Measurements from ENCODE around the gene LPP.
"Not testable (repeated sequence)": the region's sequence is repeated elsewhere in the genome, so short reads cannot be mapped to it uniquely, and the experiment has no call there.

Gene LPP

DNA sequence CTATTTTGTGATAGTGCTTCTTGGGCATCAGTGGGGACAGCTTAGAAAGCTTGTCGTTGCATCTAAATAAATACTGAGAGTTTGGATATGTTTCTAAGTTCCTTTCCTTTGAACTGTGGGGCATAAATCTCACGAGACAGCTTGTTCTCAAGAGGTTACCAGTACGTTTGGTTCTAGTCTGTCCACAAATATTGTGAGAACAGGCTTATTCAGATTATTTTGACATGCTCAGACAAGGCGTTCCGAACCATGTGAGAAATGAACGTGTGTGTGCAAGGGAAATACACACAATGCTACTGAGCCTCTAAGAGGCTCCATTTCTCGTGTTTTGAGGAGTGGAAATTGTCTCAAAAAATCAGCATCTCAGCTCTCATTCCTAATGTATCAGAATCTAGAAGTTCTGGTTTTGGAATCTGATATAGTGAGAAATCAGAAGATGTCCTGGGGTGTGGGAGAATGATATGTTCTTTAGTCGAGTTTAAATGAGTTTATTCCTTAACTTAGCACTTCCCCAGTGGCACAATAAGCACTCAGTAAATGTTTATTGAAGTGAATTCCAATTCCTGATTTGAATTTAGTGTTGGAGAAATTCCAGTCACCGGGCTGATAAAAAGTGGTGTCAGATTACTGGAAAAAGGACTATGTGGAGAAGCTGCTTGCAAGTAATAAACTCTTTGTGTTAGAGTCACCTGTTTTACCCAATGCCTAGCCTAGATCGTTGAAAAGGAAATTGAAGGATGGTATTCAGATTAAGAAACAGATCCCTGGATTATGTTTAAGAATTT, 481.5 kb downstream of the LPP start:
- DNase-seq (ENCODE audit: low spot score): no peak

DNA sequence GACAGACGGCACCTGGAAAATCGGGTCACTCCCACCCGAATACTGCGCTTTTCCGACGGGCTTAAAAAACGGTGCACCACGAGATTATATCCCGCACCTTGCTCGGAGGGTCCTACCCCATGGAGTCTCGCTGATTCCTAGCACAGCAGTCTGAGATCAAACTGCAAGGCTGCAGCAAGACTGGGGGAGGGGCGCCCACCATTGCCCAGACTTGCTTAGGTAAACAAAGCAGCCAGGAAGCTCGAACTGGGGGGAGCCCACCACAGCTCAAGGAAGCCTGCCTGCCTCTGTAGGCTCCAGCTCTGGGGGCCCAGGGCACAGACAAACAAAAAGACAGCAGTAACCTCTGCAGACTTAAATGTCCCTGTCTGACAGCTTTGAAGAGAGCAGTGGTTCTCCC, 482.3 kb downstream of the LPP start:
- DNase-seq (ENCODE audit: low spot score): not testable (repeated sequence)

- no peak for DNase-seq (ENCODE audit: low spot score)
Observed at GRCh38 chr3:188641076-188641475, 487.1 kb downstream of the LPP start.

GRCh38 chr3:188643736-188644135, 489.8 kb downstream of the LPP start:
- DNase-seq (ENCODE audit: low spot score): no peak

GRCh38 chr3:188646592-188646991, 492.6 kb downstream of the LPP start:
- no peak for DNase-seq (ENCODE audit: low spot score)

DNA sequence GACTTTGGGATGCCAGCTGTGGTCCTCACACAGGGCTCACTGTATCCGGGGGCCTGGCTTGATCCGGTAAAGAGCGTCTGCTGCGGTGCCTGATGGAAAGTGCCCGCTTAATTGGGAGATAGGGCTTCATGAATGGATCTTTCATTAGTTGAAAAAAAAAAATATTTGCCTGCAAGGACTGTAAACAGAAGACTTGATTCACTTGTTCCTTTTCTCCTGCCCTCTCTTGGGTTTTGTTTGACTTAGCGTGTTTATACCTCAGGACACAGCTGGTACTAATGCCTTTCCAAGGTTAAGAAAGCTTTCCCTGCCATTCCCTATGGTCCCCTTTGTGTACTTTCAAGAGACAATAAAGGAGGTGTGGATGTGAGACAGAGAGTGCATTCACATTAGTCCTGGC, 493.3 kb downstream of the LPP start:
- DNase-seq (ENCODE audit: low spot score): no peak

- no peak for DNase-seq (ENCODE audit: low spot score)
Observed at GRCh38 chr3:188649521-188649920, 495.6 kb downstream of the LPP start.

DNA sequence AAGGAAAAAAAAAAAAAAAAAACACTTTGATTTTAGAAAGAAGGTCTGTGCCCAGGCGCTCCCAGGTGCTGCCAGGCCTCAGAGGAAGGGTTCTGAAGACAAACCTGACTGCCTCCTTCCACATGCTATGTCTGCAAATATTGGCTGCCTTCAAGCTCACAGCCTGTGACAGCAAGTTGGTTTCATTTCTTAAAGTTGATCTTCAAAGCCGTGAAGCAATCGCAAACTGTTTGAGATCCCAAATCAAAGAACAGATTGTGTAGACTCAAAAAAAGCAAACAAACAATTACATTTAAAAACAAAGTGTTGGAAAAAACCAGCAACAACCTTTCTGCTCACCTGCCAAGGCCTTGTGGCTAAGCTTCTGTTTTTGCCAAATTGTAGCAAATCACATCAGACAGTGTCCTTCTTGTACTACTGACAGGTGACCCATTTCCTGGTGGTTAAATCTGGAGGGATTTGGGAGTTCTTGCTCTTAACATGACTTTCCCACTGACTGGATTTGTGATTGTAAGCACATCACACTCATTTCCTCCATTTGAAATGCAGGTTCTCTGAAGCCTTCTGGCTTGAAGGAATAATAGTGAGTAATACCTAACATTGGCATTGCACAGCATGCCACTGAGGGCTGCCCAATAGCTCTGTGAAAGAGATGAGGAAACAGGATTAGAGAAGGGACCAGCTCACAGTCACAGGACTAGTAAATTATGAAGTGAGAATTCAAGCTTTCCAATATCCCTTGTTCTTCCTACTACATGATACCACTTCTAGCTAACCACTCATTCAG, 502.4 kb downstream of the LPP start:
- no peak for DNase-seq (ENCODE audit: low spot score)

GRCh38 chr3:188658606-188659005, 504.6 kb downstream of the LPP start:
- no peak for DNase-seq (ENCODE audit: low spot score)

DNA sequence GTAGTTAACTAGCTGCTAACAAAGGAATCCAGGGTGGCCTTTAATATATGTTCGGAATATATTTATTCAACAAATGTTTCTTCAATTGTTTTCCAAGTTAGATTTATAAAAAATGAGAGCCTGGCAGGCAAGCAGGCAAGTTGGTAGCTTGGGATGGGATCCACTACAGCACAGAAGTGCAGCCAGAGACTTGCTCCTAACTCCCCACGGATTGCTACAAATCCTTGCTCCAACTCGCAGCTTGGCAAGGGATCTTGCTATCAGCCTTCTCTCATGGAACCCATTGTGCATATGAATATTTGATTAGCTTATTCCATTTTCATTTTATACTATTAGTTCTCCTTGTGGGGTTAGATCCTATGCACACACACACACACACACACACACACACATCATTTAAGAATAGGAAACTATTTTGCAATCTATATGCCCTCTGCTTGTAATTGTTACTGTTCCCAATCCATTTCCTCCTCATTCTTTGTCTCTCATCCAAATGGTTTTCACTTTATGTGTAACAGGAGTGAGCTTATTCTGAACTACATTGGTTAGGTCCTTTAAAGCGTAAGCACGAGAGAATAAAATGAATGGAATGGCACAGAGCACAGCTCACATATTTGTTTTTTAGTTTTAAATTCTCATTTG, 505.6 kb downstream of the LPP start:
- DNase-seq (ENCODE audit: low spot score): no peak

DNA sequence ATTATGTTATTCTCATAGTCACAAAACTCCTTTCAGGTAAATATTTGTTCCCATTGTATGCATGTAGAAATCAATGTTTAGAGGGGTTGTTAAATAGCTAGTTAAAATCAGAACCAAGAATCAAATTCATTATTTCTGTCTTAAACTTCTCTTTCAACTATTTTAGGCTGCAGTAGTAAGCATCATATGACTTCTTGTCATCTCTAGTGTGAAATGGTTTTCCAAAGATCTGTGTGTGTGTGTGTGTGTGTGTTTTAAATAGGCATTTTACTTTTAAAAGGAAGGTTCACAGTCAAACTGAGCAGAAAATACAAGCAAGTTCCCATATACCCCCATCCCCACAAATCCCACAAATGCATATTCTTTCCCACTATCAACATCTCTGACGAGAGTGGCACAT, 506.5 kb downstream of the LPP start:
- DNase-seq (ENCODE audit: low spot score): no peak

DNA sequence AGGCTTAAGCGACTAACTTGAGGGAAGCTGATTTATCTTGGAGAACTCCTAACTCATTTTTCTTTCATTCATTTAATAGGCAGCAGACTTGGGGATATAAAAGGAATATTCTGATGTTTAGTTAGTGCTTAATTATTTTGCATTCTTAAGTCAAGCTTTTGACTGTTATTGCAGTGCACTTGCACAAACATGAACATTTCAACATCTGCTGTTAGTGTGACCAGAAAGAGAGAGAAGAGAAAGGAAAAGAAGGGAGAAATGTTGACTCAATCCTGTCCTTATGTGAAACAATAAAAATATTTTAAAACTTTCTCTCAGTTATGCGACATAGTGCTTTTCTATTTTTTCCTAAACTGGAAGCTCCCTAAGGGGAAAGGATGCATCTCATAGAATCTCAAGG, 507.8 kb downstream of the LPP start:
- no peak for DNase-seq (ENCODE audit: low spot score)

- DNase-seq (ENCODE audit: low spot score): no peak
Observed at GRCh38 chr3:188662214-188662613, 508.3 kb downstream of the LPP start.

GRCh38 chr3:188662795-188663194, 508.8 kb downstream of the LPP start:
- no peak for DNase-seq (ENCODE audit: low spot score)

DNA sequence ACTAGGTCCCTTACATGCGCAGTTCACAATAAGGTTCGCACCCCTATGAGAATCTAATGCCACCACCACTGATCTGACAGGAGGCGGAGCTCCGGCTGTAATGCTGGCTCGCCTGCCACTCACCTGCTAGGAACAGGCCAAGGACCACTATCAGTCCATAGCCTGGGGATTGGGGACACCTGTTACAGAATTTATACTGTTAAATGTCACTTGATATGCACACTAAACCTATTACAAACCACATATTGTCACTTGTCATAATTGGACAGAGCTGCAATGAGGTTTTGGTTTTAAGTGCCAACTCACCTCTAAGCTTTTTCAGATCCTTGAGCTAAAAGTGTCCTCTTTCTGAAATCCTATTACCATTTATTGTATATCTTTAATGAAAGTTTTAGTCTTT, 509.9 kb downstream of the LPP start:
- no peak for DNase-seq (ENCODE audit: low spot score)

DNA sequence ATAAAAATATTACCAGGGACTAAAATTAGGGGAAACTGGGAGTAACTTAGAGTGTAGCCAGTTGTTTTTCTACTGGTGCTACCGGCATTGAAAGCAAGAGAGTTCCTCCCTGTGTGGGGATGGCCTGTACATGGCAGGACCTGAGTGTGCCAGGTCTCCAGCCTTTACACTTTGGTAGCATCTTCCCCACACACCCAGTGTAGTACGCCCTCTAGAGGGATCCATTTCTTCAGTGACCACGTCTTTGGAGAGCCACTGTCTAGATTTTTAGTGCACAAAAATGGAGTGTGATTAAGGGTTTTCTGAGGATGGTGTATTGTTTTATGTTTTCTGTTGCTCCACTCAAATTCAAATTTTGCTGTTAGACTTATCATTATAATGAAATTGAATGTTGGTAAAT, 510.8 kb downstream of the LPP start:
- DNase-seq (ENCODE audit: low spot score): no peak

- no peak for DNase-seq (ENCODE audit: low spot score)
Observed at GRCh38 chr3:188667926-188668325, 514.0 kb downstream of the LPP start.

- DNase-seq (ENCODE audit: low spot score): no peak
Observed at GRCh38 chr3:188670446-188670845, 516.5 kb downstream of the LPP start.

DNA sequence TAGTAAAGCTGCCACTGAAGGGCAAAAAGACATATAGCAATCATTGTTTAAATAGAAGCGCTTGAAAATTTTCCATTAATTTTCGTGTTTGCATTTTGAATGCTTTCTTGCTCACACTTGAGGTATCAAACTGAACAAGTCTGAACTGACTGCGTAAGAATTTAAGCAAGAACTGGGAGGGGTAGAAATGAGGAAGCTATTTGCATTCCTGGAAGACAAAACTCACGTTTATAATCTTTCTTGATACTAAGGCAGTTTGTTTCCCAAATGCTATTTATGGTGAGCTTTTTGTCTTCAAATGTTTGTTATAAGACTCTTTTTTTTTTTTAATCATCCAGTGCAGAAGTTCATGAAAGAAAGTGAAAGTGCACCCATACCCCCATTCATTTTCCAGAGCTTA, 518.0 kb downstream of the LPP start:
- DNase-seq (ENCODE audit: low spot score): no peak

DNA sequence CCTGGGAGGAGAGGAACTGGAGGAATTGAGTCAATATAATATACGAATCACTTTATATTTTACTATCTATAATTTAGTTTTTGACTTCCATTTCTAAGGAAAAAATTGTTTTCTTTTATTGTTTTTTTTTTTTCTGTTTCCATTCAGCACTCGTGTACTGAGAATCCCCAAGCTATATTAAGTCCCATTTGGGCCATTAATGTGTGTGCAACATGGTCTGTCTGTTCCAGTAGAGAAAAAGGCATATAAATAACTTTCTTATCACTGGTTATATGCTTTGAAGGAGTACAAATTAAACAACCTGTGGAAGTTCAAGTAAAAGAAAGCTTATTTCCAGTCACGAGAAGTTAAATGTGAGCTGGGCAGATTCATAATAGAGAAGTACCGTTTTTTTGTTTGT, 518.9 kb downstream of the LPP start:
- DNase-seq (ENCODE audit: low spot score): no peak

GRCh38 chr3:188673646-188674186, 519.8 kb downstream of the LPP start:
- no peak for DNase-seq (ENCODE audit: low spot score)

- no peak for DNase-seq (ENCODE audit: low spot score)
Observed at GRCh38 chr3:188674595-188674994, 520.6 kb downstream of the LPP start.

DNA sequence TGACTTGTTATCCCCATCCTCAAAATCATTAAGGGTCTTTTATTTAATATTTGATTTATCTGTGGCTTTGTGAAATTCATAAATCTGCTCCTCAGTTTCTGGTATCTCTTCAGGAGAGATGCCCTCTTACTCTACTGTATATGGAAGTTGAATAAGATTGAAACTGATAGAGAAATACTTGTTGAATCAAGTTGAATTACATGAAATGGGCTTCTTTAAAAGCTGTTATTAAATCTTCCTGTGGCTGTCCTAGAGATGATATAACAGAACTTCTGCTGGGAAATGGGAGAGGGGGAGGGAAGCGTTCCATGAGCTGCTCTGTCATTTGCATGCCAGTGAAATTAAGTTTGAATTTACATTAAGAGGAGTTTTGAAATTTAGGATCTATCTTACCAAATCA, 523.4 kb downstream of the LPP start:
- no peak for DNase-seq (ENCODE audit: low spot score)

Measured in Ammon's horn (tissue), 1 donor.